IMR-90 (cell line): ENCODE measurements around the gene SINHCAF. TPM values are rescaled to one million over a fixed set of nuclear protein-coding genes. Genes with fewer than 3 reads are reported as not detected.

ENCODE experiments used
- ATAC-seq: fragments of 200-7000 bp; cut with Tn5 transposase; 2 replicates; pipeline ENCODE4 v1.9.1; 2020; ENCODE audit warnings: low read depth, mild to moderate bottlenecking, moderate library complexity
- BruUV-seq: library from RNA; stranded (reverse); fragments of 400-500 nt; replicated peaks from 2 replicates; lab custom pipeline; 2021; lab: Mats Ljungman, UMichigan
- CTCF ChIA-PET: fragments of 300-600 bp; formaldehyde crosslinking; extraction: SDS; loops from one replicate; lab custom pipeline; 2021; ENCODE audit warnings: antibody characterized with exemption; lab: Yijun Ruan, JAX
- POLR2A ChIA-PET: fragments of 300-600 bp; sonication (Branson Sonifier 250); formaldehyde crosslinking; loops from one replicate; lab custom pipeline; 2022; ENCODE audit warnings: antibody characterized with exemption; ENCODE audit not compliant: unreplicated experiment; lab: Charles Lee
- DNase-seq: peaks from one replicate; pipeline ENCODE4 v3.0.0; 2013
- H2AFZ ChIP-seq: replicated peaks from 2 replicates; pipeline ENCODE3; 2013; ENCODE audit warnings: low read length, mild to moderate bottlenecking; ENCODE audit not compliant: poor library complexity
- H2AK5ac ChIP-seq: 2 replicates; pipeline ENCODE4 v1.6.1; 2013; ENCODE audit warnings: low read depth, low read length, inconsistent platforms
- H2AK9ac ChIP-seq: replicated peaks from 2 replicates; pipeline ENCODE3; 2013; ENCODE audit warnings: mild to moderate bottlenecking, low read depth, low read length, moderate library complexity; ENCODE audit not compliant: poor library complexity
- H2BK120ac ChIP-seq: 2 replicates; pipeline ENCODE4 v1.6.1; 2013; ENCODE audit warnings: low read depth, low read length, inconsistent platforms
- H2BK15ac ChIP-seq: 3 replicates; pipeline ENCODE4 v1.6.1; 2013; ENCODE audit warnings: low read depth, low read length, inconsistent platforms
- H2BK20ac ChIP-seq: 2 replicates; pipeline ENCODE4 v1.6.1; 2013; ENCODE audit warnings: low read depth, mild to moderate bottlenecking, inconsistent platforms, low read length, moderate library complexity
- H2BK5ac ChIP-seq: 2 replicates; pipeline ENCODE4 v1.6.1; 2013; ENCODE audit warnings: mild to moderate bottlenecking, low read depth, low read length, inconsistent platforms; ENCODE audit not compliant: poor library complexity, severe bottlenecking
- H3K14ac ChIP-seq: replicated peaks from 2 replicates; pipeline ENCODE4 v1.6.1; 2013; ENCODE audit warnings: low read depth, low read length, inconsistent platforms
- H3K18ac ChIP-seq: 2 replicates; pipeline ENCODE4 v1.6.1; 2013; ENCODE audit warnings: low read depth, low read length, control low read depth
- H3K23ac ChIP-seq: 2 replicates; pipeline ENCODE4 v1.6.1; 2013; ENCODE audit warnings: low read depth, low read length, inconsistent platforms
- H3K27ac ChIP-seq: 2 replicates; pipeline ENCODE4 v1.5.1; 2013; ENCODE audit warnings: mild to moderate bottlenecking, control low read depth, low read length; ENCODE audit not compliant: insufficient read depth
- H3K27me3 ChIP-seq: 2 replicates; pipeline ENCODE4 v1.6.1; 2013; ENCODE audit warnings: low read length; ENCODE audit not compliant: control insufficient read depth, insufficient read depth
- H3K36me3 ChIP-seq: 2 replicates; pipeline ENCODE4 v1.6.1; 2013; ENCODE audit warnings: low read length, mixed read lengths; ENCODE audit not compliant: control insufficient read depth, insufficient read depth
- H3K4ac ChIP-seq: 2 replicates; pipeline ENCODE4 v1.6.1; 2013; ENCODE audit warnings: low read depth, low read length, inconsistent platforms
- H3K4me1 ChIP-seq: 2 replicates; pipeline ENCODE4 v1.6.1; 2013; ENCODE audit warnings: low read length, mixed read lengths; ENCODE audit not compliant: control insufficient read depth, insufficient read depth
- H3K4me2 ChIP-seq: 2 replicates; pipeline ENCODE4 v1.6.1; 2013; ENCODE audit warnings: low read depth, mild to moderate bottlenecking, control low read depth, low read length, moderate library complexity
- H3K4me3 ChIP-seq: 2 replicates; pipeline ENCODE4 v1.5.1; 2013; ENCODE audit warnings: low read depth, mild to moderate bottlenecking, control low read depth, low read length, moderate library complexity; ENCODE audit not compliant: insufficient read depth
- H3K56ac ChIP-seq: 2 replicates; pipeline ENCODE4 v1.6.1; 2013; ENCODE audit warnings: low read length, inconsistent platforms; ENCODE audit not compliant: insufficient read depth; ENCODE audit errors: extremely low read depth
- H3K79me1 ChIP-seq, 2 experiments: 2 replicates each; pipeline ENCODE4 v1.6.1; 2013; ENCODE audit warnings: low read length in 2 of 2, inconsistent platforms in 1 of 2, low read depth in 1 of 2
- H3K9ac ChIP-seq: 2 replicates; pipeline ENCODE4 v1.6.1; 2013; ENCODE audit warnings: low read depth, low read length, control low read depth
- H3K9me1 ChIP-seq: 2 replicates; pipeline ENCODE4 v1.6.1; 2013; ENCODE audit warnings: low read length, inconsistent platforms; ENCODE audit not compliant: insufficient read depth
- H3K9me3 ChIP-seq: 2 replicates; pipeline ENCODE4 v1.6.1; 2013; ENCODE audit warnings: low read length; ENCODE audit not compliant: control insufficient read depth, insufficient read depth
- H4K20me1 ChIP-seq: 2 replicates; pipeline ENCODE4 v1.6.1; 2013; ENCODE audit warnings: low read length, inconsistent platforms; ENCODE audit not compliant: insufficient read depth
- H4K5ac ChIP-seq: 2 replicates; pipeline ENCODE4 v1.6.1; 2013; ENCODE audit warnings: mild to moderate bottlenecking, low read depth, low read length, control low read depth
- H4K8ac ChIP-seq, 2 experiments: 2 replicates each; pipeline ENCODE4 v1.6.1; 2013; ENCODE audit warnings: low read depth in 2 of 2, low read length in 2 of 2, control low read depth in 1 of 2, inconsistent platforms in 1 of 2
- H4K91ac ChIP-seq: 2 replicates; pipeline ENCODE4 v1.6.1; 2013; ENCODE audit warnings: low read depth, low read length, inconsistent platforms; ENCODE audit not compliant: insufficient read depth
- BHLHE40 ChIP-seq: fragments of 150-350 bp; IDR thresholded peaks from 2 replicates; pipeline ENCODE4 v1.6.1; 2016; ENCODE audit warnings: mild to moderate bottlenecking, low read depth, low read length
- CHD1 ChIP-seq: IDR thresholded peaks from 2 replicates; pipeline ENCODE4 v1.6.1; 2012; ENCODE audit warnings: low read depth, low read length, improper control_type of control experiment
- MAZ ChIP-seq: IDR thresholded peaks from 2 replicates; pipeline ENCODE4 v1.6.1; 2012; ENCODE audit warnings: low read depth, mild to moderate bottlenecking, low read length, improper control_type of control experiment, moderate library complexity, borderline replicate concordance
- MXI1 ChIP-seq: IDR thresholded peaks from 2 replicates; pipeline ENCODE4 v1.6.1; 2012; ENCODE audit warnings: low read depth, mild to moderate bottlenecking, low read length, moderate library complexity, borderline replicate concordance
- NFE2L2 ChIP-seq: fragments of 150-350 bp; IDR thresholded peaks from 2 replicates; pipeline ENCODE4 v1.6.1; 2016; ENCODE audit warnings: low read depth, mild to moderate bottlenecking, low read length
- SMC3 ChIP-seq: fragments of 150-350 bp; IDR thresholded peaks from 2 replicates; pipeline ENCODE4 v1.6.1; 2016; ENCODE audit warnings: low read depth, mild to moderate bottlenecking, antibody characterized with exemption, low read length, moderate library complexity
- WGBS, 2 experiments: methylation state at CpG; one replicate each; pipeline versions ENCODE4 v1.1.5 to v1.1.7; 2013; ENCODE audit warnings: missing lambda C conversion rate in 2 of 2; ENCODE audit not compliant: insufficient read length in 1 of 2; ENCODE audit errors: extremely low coverage in 2 of 2; 5-methylcytosine and 5-hydroxymethylcytosine counted together
- dilution Hi-C: fragments of 300-500 bp; cut with HindIII; formaldehyde crosslinking; loops from one replicate; pipeline ENCODE4 v1.14.3; 2018; ENCODE audit warnings: low sequenced_read_pairs; ENCODE audit not compliant: unreplicated experiment
- in situ Hi-C: fragments of 300-500 bp; cut with MboI; formaldehyde crosslinking; loops from 3 replicates; pipeline ENCODE4 v1.14.3; 2019; ENCODE audit warnings: low sequenced_read_pairs, inconsistent platforms, mixed read lengths
- intact Hi-C: fragments of 100-400 bp; cut with micrococcal nuclease; formaldehyde crosslinking; loops from 2 replicates; pipeline ENCODE4 v1.10.0; 2022
- polyA plus RNA-seq, 3 experiments: library from polyadenylated mRNA; depleted of rRNA; stranded (reverse); fragments of >200 nt; gene quantifications; 2 replicates each; pipeline ENCODE4 v1.2.3, GENCODE V29; 2012; ENCODE audit warnings: low replicate concordance in 1 of 3
- total RNA-seq: library from RNA; depleted of rRNA; stranded (reverse); fragments of >200 nt; gene quantifications from 2 replicates; pipeline ENCODE4 v1.2.3, GENCODE V29; 2012
- TF ChIP-seq, protein P1 (sequence below): fragments of 150-350 bp; IDR thresholded peaks from 2 replicates; pipeline ENCODE4 v1.6.1; 2016; ENCODE audit warnings: low read depth, mild to moderate bottlenecking, low read length, moderate library complexity, borderline replicate concordance
- TF ChIP-seq, protein P2 (sequence below): fragments of 150-350 bp; IDR thresholded peaks from 2 replicates; pipeline ENCODE4 v1.6.1; 2017; ENCODE audit warnings: mild to moderate bottlenecking, antibody characterized with exemption, low read length, low read depth
- TF ChIP-seq, protein P3 (sequence below): conservative IDR thresholded peaks from 2 replicates; pipeline ENCODE4 v1.5.1; 2012; ENCODE audit warnings: mild to moderate bottlenecking, low read depth, low read length, improper control_type of control experiment

The SINHCAF gene
- total and polyA plus RNA-seq, 2 of the 4 experiments (the other 2 are of a cell fraction): 21.6 to 30.8 TPM

DNA sequence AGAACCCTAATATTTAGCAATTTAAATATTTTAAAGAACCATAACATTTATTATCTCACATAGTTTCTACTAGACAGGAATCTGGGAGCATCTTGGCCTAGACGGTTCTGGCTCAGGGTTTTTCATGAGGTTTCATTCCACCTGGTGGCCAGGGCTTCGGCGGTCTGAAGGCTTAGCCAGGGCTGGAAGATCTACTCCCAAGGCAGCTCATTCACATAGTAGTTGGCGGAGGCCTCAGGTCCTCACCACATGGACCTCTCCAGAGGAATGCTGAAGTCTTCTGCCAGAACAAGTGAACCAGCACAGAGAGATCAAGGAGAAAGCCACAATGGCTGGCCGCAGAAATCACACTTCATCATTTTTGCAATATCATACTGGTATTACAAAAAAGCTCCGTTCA, 68.2 kb downstream of the SINHCAF start:
- no peak overlapping the region for H4K91ac ChIP-seq
- ChIA-PET CTCF (interaction anchor here (0.5 to 4.3 kb wide), 3 partner anchors 14 to 1024 kb away, joined by 3 to 18 read pairs (median 4); no protein-coding TSS in a partner anchor), POLR2A (no interaction called here)
- no peak overlapping the region for H3K4me3 ChIP-seq
- no peaks in the 10 kb centered on the region for H4K20me1 ChIP-seq
- H2AK5ac ChIP-seq: no peak overlapping the region
- H2BK20ac ChIP-seq: no peak overlapping the region
- no peak overlapping the region for H3K27ac ChIP-seq
- in situ Hi-C loops (no loop called here), intact Hi-C loops (no loop called here), dilution Hi-C loops (no loop called here)
- H2AK9ac ChIP-seq: no peak overlapping the region
- H3K27me3 ChIP-seq: peaks cover 9% of the 10 kb centered on the region
- H2BK15ac ChIP-seq: no peak overlapping the region
- DNase-seq (no peak), ATAC-seq (no peak)
- no peak overlapping the region for H3K14ac ChIP-seq
- H3K9me3 ChIP-seq: no peaks in the 10 kb centered on the region
- no peak overlapping the region for H3K9ac ChIP-seq
- no peak overlapping the region for H3K4ac ChIP-seq
- no peak overlapping the region for H3K4me2 ChIP-seq
- H3K36me3 ChIP-seq: no peaks in the 10 kb centered on the region
- no peak overlapping the region for H4K8ac ChIP-seq
- H2BK5ac ChIP-seq: no peak overlapping the region
- H3K4me1 ChIP-seq: no peaks in the 10 kb centered on the region
- WGBS, 2 experiments: 76% methylated on average over 3 of the region's 6 CpGs; no CpG with 5 or more reads in 1 of the 2 experiments
- no peak overlapping the region for H3K23ac ChIP-seq
- H4K5ac ChIP-seq: no peak overlapping the region
- TF ChIP-seq, protein P1, sequence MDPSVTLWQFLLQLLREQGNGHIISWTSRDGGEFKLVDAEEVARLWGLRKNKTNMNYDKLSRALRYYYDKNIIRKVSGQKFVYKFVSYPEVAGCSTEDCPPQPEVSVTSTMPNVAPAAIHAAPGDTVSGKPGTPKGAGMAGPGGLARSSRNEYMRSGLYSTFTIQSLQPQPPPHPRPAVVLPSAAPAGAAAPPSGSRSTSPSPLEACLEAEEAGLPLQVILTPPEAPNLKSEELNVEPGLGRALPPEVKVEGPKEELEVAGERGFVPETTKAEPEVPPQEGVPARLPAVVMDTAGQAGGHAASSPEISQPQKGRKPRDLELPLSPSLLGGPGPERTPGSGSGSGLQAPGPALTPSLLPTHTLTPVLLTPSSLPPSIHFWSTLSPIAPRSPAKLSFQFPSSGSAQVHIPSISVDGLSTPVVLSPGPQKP: no peak
- TF ChIP-seq MAZ (no peak), CHD1 (no peak), BHLHE40 (no peak), SMC3 (no peak), NFE2L2 (no peak), MXI1 (no peak)
- TF ChIP-seq, protein P2, sequence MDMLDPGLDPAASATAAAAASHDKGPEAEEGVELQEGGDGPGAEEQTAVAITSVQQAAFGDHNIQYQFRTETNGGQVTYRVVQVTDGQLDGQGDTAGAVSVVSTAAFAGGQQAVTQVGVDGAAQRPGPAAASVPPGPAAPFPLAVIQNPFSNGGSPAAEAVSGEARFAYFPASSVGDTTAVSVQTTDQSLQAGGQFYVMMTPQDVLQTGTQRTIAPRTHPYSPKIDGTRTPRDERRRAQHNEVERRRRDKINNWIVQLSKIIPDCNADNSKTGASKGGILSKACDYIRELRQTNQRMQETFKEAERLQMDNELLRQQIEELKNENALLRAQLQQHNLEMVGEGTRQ: no peak
- TF ChIP-seq, protein P3, sequence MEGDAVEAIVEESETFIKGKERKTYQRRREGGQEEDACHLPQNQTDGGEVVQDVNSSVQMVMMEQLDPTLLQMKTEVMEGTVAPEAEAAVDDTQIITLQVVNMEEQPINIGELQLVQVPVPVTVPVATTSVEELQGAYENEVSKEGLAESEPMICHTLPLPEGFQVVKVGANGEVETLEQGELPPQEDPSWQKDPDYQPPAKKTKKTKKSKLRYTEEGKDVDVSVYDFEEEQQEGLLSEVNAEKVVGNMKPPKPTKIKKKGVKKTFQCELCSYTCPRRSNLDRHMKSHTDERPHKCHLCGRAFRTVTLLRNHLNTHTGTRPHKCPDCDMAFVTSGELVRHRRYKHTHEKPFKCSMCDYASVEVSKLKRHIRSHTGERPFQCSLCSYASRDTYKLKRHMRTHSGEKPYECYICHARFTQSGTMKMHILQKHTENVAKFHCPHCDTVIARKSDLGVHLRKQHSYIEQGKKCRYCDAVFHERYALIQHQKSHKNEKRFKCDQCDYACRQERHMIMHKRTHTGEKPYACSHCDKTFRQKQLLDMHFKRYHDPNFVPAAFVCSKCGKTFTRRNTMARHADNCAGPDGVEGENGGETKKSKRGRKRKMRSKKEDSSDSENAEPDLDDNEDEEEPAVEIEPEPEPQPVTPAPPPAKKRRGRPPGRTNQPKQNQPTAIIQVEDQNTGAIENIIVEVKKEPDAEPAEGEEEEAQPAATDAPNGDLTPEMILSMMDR: no peak
- H2BK120ac ChIP-seq: no peak overlapping the region
- H3K9me1 ChIP-seq: no peaks in the 10 kb centered on the region
- H3K18ac ChIP-seq: no peak overlapping the region
- H3K56ac ChIP-seq: no peak overlapping the region
- BruUV-seq: no TSS peak
- H3K79me1 ChIP-seq: no peaks in the 10 kb centered on the region
- H2AFZ ChIP-seq: no peak overlapping the region
